GM19328 (cell line): ENCODE data around the gene CCNY.
"Not testable (repeated sequence)": the region's sequence is repeated elsewhere in the genome, so short reads cannot be mapped to it uniquely, and the experiment has no call there.

Experiments
- ATAC-seq: cut with Tn5 transposase; IDR thresholded peaks from one replicate; pipeline ENCODE4 v1.9.1; 2021; ENCODE audit warnings: mild to moderate bottlenecking, moderate library complexity; ENCODE audit not compliant: unreplicated experiment

CCNY gene

GRCh38 chr10:35400595-35401268, 64.4 kb downstream of the CCNY start:
- ATAC-seq: no peak

DNA sequence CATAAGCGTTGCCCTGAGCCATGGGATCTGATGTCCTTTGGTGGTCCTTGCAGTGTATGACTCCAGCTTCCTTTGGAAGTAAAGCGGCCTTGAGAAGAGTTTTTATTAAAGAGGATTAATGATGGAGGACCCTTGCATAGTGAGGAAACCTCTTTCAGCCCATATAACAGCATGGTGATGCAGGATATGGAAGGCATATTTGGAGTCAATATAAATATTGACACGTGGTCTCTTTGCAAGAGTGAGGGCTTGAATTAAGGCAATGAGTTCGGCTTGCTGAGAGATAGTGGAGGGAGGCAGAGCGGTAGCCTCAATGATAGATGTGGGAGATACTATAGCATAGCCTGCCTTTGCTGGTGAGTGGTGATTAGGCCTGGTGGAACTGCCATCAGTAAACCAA, 67.2 kb downstream of the CCNY start:
- not testable (repeated sequence) for ATAC-seq

DNA sequence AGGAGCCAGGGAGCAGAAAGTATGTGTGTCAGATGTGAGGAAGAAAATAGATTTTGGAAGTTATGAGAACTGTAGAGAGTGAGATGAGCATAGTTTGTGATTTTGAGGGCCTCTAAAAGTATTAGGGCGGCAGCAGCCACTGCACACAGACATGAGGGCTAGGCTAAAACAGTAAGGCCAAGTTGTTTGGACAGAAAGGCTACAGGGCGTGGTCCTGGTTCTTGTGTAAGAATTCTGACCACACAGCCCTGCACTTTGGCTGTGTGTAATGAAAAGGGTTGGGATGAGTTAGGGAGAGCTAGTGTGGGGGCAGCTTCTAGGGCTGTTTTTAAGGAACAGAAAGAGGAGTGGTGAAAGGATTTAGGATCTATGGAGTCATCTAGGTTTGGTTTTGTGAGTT, 67.8 kb downstream of the CCNY start:
- not testable (repeated sequence) for ATAC-seq

DNA sequence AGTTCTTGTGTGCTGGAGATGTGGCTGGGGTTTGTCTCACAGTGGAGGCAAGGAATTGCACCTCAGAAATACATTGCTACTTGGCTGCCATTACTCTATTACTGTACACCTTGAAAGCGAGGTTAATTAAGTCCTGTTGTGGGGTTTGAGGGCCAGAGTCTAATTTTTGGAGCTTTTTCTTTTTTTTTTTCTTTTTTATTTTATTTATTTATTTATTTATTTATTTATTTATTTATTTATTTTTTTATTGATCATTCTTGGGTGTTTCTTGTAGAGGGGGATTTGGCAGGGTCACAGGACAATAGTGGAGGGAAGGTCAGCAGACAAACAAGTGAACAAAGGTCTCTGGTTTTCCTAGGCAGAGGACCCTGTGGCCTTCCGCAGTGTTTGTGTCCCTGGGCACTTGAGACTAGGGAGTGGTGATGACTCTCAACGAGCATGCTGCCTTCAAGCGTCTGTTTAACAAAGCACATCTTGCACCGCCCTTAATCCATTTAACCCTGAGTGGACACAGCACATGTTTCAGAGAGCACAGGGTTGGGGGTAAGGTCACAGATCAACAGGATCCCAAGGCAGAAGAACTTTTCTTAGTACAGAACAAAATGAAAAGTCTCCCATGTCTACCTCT, 69.8 kb downstream of the CCNY start:
- ATAC-seq: not testable (repeated sequence)

DNA sequence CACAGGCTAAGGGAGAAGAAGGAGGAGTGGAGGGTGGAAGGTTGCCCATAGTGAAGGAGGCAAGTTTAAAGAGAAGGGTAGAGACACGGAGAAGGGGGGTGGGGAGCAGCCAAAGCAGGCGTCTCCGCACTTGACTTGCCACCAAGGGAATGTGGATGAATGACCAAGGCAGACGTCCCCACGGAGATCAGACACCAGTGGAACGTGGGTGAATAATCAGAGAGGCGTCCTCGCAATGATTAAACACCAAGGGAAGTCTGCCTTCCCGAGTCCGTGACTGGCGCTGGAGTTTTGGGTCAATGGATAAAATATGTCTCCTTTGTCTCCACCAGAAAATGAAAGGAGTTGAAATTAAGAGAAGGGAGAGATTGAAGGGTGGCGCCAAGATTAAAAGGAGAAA, 71.4 kb downstream of the CCNY start:
- ATAC-seq: not testable (repeated sequence)

DNA sequence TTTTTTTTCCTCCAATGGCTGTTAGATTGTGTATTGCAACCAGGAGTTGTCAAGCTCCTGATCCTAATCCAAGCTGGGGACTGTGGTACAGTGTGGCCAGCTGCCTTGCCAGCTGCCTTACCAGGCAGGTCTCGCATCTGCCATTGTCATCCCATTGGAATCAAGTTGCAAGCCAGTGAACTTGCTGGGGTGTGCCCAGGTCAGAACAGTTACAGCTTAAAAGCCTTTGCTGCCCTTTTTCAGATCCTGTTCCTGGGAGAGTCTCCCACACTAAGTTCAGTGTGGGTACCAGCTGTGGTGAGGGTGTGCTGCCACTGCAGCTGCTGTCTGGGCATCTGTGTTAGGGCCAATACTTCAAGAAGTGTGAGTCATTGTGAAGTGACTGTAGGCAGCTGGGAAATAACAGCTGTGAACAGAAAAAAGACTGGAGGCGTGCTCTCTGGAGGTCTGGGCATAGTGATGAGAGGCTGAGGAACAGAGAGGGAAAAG, 72.8 kb downstream of the CCNY start:
- no peak for ATAC-seq

- ATAC-seq: no peak
Observed at GRCh38 chr10:35409808-35410207, 73.5 kb downstream of the CCNY start.

DNA sequence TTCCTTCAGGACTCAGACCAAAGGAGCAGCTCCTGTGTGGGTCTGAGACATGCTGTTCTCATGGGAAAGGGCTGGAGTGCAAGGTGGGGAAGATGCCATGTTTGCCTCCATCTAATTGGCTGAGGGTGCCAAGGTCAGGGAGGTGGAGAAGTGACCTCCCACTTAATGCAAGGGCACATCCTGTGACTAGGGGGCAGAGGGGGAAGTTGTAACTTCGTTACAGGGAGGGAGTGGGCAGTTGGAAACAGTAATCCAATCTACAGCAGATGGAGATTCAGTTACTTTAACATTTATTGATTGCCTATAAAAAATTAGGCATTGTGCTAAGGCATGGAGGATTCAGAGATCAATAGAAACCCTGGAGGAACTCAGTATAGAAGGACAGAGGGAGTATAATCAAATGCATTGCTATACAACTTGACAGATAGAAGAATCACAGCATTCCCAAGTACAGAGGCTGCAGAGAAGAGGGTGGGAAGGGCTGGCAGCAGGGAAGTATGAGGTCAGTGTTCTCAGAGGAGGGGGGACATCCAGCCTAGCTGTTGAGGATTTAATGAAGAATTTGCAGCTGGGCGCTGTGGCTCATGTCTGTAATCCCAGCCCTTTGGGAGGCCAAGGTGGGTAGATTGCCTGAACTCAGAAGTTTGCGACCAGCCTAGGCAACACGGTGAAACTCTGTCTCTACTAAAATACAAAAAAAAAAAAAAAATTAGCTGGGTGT, 75.9 kb downstream of the CCNY start:
- ATAC-seq: no peak

- ATAC-seq: no peak
Observed at GRCh38 chr10:35412900-35413491, 76.7 kb downstream of the CCNY start.

DNA sequence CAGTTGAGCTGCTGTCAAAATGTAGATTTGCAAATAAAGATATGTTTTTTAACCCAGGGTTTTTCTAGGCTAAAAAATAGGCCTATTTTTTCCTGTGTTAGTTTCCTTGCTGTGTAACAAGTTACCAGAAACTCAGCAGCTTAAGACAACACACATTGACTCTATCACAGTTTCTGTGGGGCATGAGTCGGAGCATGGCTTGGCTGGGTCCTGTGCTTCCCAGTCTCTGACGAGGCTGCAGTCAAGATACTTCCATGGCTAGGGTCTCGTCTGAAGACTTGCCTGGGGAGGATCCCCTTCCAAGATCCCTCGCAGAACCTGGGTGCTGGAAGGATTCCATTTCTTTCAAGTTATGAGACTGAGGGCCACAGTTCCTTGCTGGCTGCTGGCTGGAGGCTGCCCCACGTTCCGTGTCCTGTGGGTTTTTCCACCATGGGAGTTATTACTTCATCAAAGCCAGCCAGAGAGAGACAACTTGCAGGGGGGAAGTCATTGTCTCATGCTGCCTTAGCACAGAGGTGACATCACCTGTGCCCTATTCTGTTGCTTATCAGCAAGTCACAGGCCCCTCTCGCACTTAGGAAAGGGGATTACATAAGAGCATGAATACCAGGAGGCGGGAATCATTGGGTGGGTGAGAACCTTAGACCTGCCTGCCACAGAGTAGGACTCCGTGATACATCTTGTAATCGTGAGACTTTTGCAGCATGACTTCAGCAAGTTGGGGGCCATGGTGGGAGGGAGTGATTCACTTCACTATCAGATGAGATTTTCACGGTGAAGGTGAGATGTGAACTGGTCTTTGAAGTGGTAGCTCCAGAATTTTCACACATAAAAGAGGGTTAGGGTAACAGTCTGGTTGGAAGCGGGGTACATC, 77.9 kb downstream of the CCNY start:
- no peak for ATAC-seq

DNA sequence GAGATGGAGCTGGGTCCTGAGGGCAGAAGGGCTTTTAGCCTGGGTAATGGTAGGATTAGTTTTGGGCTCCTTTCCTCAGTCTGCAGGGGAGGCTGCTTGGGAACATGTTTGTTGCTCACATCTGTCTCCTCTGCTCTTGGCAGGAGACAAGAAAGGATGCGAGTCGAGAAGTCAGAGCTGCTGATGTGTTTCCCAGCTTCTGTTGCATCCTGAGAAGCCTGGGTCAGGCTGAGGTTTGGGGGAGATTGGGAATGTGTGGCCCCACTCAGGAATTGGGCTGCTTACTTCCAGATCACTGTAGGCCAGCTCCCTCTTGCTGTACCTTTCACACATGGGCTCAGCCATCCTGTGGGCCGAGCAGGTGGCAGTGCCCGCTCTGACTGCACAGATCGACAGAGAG, 79.2 kb downstream of the CCNY start:
- no peak for ATAC-seq

- ATAC-seq: no peak
Observed at GRCh38 chr10:35416619-35417312, 80.5 kb downstream of the CCNY start.

- no peak for ATAC-seq
Observed at GRCh38 chr10:35417313-35417625, 81.0 kb downstream of the CCNY start.

GRCh38 chr10:35417795-35418194, 81.5 kb downstream of the CCNY start:
- no peak for ATAC-seq

- ATAC-seq: not testable (repeated sequence)
Observed at GRCh38 chr10:35418580-35418979, 82.3 kb downstream of the CCNY start.

DNA sequence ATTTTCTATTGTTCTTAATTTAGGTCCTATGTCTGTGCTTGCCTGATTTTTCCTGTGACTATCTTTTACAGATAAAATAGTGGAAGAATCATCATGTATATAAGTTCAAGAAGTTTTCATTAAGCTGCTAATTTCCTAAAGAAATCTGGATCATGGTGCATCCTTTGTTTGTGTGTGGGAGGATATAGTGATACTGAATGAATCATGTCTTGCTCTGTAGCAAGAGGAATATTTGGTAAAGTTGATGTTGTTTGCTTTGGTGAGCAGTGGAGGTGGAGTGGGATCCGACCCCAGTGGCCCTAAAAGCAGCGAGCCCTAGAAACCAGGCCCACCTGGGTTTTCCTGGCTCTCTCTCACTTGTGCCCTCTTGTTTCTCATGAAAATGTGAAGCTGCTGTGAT, 83.7 kb downstream of the CCNY start:
- ATAC-seq: no peak

DNA sequence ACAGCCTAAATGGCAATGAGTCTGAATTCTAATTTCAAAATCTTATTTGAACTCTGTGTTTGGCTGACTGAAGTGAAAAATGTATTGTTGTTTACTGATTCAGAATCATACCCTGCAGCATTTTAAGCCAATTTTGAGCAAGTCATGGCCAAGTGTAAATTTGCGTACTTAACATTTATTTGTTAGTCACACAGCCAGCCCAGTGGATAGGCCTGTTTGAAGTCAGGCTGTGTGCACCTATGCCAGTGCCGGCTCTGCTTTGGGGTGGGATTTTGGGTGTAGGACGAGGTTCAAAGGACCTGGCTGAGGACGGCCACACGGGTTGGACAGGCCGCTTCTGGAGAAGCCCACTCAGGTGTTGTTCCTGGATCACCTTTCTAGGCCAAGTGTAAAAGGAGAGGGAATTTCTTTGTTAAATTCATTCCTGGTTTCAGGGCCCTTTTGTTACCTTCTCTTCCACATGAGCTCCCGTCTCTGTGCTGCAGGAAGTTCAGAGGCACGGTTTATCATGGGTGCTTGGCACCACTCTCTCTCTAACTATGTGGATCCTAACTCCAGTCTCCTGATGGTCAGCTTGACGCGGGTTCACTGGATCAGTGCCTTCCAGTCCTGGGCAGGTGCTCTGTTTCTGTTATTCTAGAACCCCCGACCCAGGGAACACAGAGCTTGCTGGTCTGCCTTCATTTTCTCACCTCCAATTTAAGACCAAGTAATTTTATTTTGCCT, 84.7 kb downstream of the CCNY start:
- no peak for ATAC-seq

DNA sequence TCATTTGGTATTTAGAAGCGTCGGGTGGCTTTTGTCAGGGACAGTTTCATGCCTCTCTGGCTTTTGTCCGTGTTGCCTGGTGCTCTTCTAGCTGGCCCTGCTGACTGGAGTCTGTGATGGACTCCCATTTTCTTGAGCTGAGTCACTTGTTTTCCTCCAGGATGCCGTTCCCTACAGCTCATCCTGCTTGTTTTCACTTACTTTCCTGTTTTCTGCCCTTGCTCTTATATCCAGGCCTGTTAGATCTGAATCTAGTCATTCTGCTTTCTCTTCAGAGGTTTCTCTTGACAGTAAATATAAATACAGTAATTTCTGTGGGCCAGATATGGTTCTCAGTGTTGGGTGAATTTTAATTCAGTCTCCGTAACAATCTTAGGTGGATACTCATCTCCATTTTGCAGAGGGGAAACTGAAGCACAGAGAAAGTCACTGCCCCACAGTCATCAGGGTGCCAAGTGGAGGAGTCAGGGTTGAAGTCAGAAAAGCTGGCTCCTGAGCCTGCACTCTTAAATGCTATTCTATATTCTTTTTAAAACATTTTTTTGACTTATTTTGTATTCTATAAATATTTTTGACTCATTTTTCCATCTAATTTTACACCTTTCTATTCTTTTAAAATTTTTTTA, 85.4 kb downstream of the CCNY start:
- ATAC-seq: no peak

DNA sequence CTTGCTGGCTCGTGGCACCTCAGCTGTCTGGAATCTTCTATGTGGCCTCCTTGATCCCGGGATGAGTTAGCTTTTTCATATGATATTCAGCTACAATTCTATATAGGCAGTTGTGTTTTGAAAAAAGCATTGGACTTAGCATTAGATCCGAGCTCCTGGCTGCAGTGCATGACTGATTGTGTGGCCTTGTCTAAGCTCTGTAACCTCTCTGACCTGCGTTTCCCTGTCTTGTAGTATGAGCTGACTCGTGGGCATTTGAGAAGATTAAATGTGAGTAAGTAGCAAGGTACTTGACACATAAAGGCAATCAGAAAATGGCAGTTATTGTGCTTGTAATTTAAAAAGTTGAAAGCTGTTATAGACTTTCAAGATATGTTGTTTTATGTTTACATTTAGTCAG, 85.9 kb downstream of the CCNY start:
- no peak for ATAC-seq
